Endothelial cell of umbilical vein (primary cell): Measurements from ENCODE around the gene NPC1L1. TPM values are rescaled to one million over a fixed set of nuclear protein-coding genes. Genes with fewer than 3 reads are reported as not detected.

Experiments used
- BruUV-seq: library from RNA; stranded (reverse); fragments of 400-500 nt; replicated peaks from 2 replicates; lab custom pipeline; 2021; lab: Mats Ljungman, UMichigan
- CTCF ChIA-PET: fragments of 300-600, 350-600 bp; sonication (Branson Sonifier 250); formaldehyde crosslinking; loops from one replicate; lab custom pipeline; 2021; ENCODE audit warnings: antibody characterized with exemption, inconsistent platforms; lab: Charles Lee
- POLR2A ChIA-PET: fragments of 300-600, 350-600 bp; sonication (Branson Sonifier 250); formaldehyde crosslinking; loops from one replicate; lab custom pipeline; 2021; ENCODE audit warnings: antibody characterized with exemption, inconsistent platforms; lab: Charles Lee
- DNase-seq: peaks from one replicate; pipeline ENCODE4 v3.0.0-alpha.2; 2011; ENCODE audit warnings: low read depth, low spot score
- FAIRE-seq: peaks from 2 replicates; lab custom pipeline; 2011; peaks lifted over from hg19 to GRCh38; lab: Jason Lieb, UNC
- H2AFZ ChIP-seq: 2 replicates; pipeline ENCODE4 v1.6.0; 2012; ENCODE audit warnings: low read depth, low read length, control low read depth, inconsistent platforms
- H3K27ac ChIP-seq: 2 replicates; pipeline ENCODE4 v1.5.1; 2011; ENCODE audit warnings: low read depth, mild to moderate bottlenecking, control low read depth, low read length, moderate library complexity; ENCODE audit not compliant: insufficient read depth
- H3K27me3 ChIP-seq, 2 experiments: 2 replicates each; pipeline versions ENCODE4 v1.6.0 to v1.6.1; 2011; ENCODE audit warnings: low read length in 2 of 2, mixed read lengths in 1 of 2; ENCODE audit not compliant: control insufficient read depth in 2 of 2, insufficient read depth in 2 of 2
- H3K36me3 ChIP-seq, 2 experiments: 2 replicates in 1 of 2; 3 replicates in 1 of 2; pipeline ENCODE4 v1.5.1; 2011; ENCODE audit warnings: low read length in 2 of 2, mild to moderate bottlenecking in 1 of 2, moderate library complexity in 1 of 2; ENCODE audit not compliant: control insufficient read depth in 2 of 2, insufficient read depth in 2 of 2; ENCODE audit errors: extremely low read depth in 1 of 2
- H3K4me1 ChIP-seq: 3 replicates; pipeline ENCODE4 v1.5.1; 2011; ENCODE audit warnings: mild to moderate bottlenecking, low read length; ENCODE audit not compliant: control insufficient read depth, insufficient read depth; ENCODE audit errors: extremely low read depth
- H3K4me2 ChIP-seq: 2 replicates; pipeline ENCODE4 v1.6.1; 2011; ENCODE audit warnings: low read length, control low read depth, mixed read lengths; ENCODE audit not compliant: insufficient read depth
- H3K4me3 ChIP-seq, 3 experiments: fragments of 200-600 bp in 1 of 3; sonication (generic), shearing (Covaris generic) in 1 of 3; replicated peaks in 1 of 3; 2 replicates each; pipeline ENCODE4 v1.5.1; 2011 to 2016; ENCODE audit warnings: control low read depth in 3 of 3, low read length in 3 of 3, mild to moderate bottlenecking in 2 of 3, inconsistent platforms in 1 of 3, low read depth in 1 of 3, moderate library complexity in 1 of 3; ENCODE audit not compliant: insufficient read depth in 1 of 3
- H3K79me2 ChIP-seq: 2 replicates; pipeline ENCODE4 v1.6.0; 2012; ENCODE audit warnings: low read length, inconsistent platforms; ENCODE audit not compliant: control insufficient read depth, insufficient read depth
- H3K9ac ChIP-seq: replicated peaks from 2 replicates; pipeline ENCODE3; 2011; ENCODE audit warnings: low read length, control low read depth; ENCODE audit not compliant: insufficient read depth; ENCODE audit errors: extremely low read depth
- H3K9me1 ChIP-seq: replicated peaks from 3 replicates; pipeline ENCODE4 v1.6.0; 2011; ENCODE audit warnings: mild to moderate bottlenecking, low read length; ENCODE audit not compliant: control insufficient read depth, insufficient read depth; ENCODE audit errors: extremely low read depth
- H3K9me3 ChIP-seq: replicated peaks from 2 replicates; pipeline ENCODE4 v1.5.1; 2012; ENCODE audit warnings: low read length, inconsistent platforms; ENCODE audit not compliant: control insufficient read depth, insufficient read depth
- H4K20me1 ChIP-seq: replicated peaks from 2 replicates; pipeline ENCODE3; 2011; ENCODE audit warnings: mild to moderate bottlenecking, low read length; ENCODE audit not compliant: control insufficient read depth, insufficient read depth; ENCODE audit errors: extremely low read depth
- EZH2 ChIP-seq: IDR thresholded peaks from 2 replicates; pipeline ENCODE4 v1.6.1; 2012; ENCODE audit warnings: borderline replicate concordance, low read depth, mild to moderate bottlenecking, moderate library complexity, low read length, inconsistent platforms; ENCODE audit not compliant: severe bottlenecking
- FOS ChIP-seq: IDR thresholded peaks from 2 replicates; pipeline ENCODE4 v1.6.1; 2011; ENCODE audit warnings: mild to moderate bottlenecking, low read length, moderate library complexity, borderline replicate concordance; ENCODE audit not compliant: insufficient read depth
- GATA2 ChIP-seq: IDR thresholded peaks from 2 replicates; pipeline ENCODE4 v1.7.0; 2011; ENCODE audit warnings: low read depth, mild to moderate bottlenecking, moderate library complexity, mixed read lengths, low read length; ENCODE audit not compliant: insufficient read length, insufficient read depth
- JUN ChIP-seq: IDR thresholded peaks from 2 replicates; pipeline ENCODE4 v1.6.1; 2011; ENCODE audit warnings: borderline replicate concordance, low read depth; ENCODE audit not compliant: insufficient read length, insufficient read depth
- MYC ChIP-seq: IDR thresholded peaks from one replicate; pipeline ENCODE4 v1.6.1; 2011; ENCODE audit warnings: mild to moderate bottlenecking, low read depth, low read length
- POLR2A ChIP-seq: IDR thresholded peaks from 2 replicates; pipeline ENCODE4 v1.6.1; 2012; ENCODE audit warnings: low read depth, mild to moderate bottlenecking, control low read depth, low read length
- POLR2AphosphoS5 ChIP-seq: IDR thresholded peaks from 2 replicates; pipeline ENCODE4 v1.6.1; 2012; ENCODE audit warnings: low read depth, mild to moderate bottlenecking, control low read depth, low read length, moderate library complexity; ENCODE audit not compliant: insufficient read depth
- dilution Hi-C: fragments of 300-500 bp; cut with MboI; formaldehyde crosslinking; loops from one replicate; pipeline ENCODE4 v1.15.0; 2019; ENCODE audit warnings: low sequenced_read_pairs; ENCODE audit not compliant: extremely low pct_ligation_motif_present
- intact Hi-C: fragments of 100-400 bp; cut with micrococcal nuclease; formaldehyde crosslinking; loops from one replicate; pipeline ENCODE4 v1.10.0; 2022
- polyA plus RNA-seq, 4 experiments: library from polyadenylated mRNA; depleted of rRNA in 3 of 4; stranded (reverse) in 3 of 4; unstranded in 1 of 4; fragments of >200 nt; gene quantifications; 2 replicates each; pipeline versions ENCODE4 v1.2.1 to v1.2.3, GENCODE V29; 2011 to 2012; ENCODE audit warnings: missing spikeins in 1 of 4
- total RNA-seq: library from RNA; stranded (reverse); gene quantifications from 2 replicates; pipeline ENCODE4 v1.2.3, GENCODE V29; 2021
- TF ChIP-seq, protein P1 (sequence below): IDR thresholded peaks from 2 replicates; pipeline ENCODE4 v1.6.1; 2011; ENCODE audit not compliant: insufficient read depth, insufficient read length
- TF ChIP-seq, protein P2 (sequence below), 2 donors: IDR thresholded peaks; 1 replicate in 1 of 2; 2 replicates in 1 of 2; pipeline ENCODE4 v1.5.1; 2011; ENCODE audit warnings: low read length in 2 of 2, mild to moderate bottlenecking in 2 of 2, moderate library complexity in 2 of 2, control low read depth in 1 of 2, inconsistent platforms in 1 of 2, low read depth in 1 of 2; ENCODE audit not compliant: insufficient read depth in 1 of 2; ENCODE audit errors: extremely low read depth in 1 of 2

NPC1L1 gene
- total and polyA plus RNA-seq, 2 donors (not counting 3 experiments of a cell fraction or from before 2014, with no cell fraction given): not detected

DNA sequence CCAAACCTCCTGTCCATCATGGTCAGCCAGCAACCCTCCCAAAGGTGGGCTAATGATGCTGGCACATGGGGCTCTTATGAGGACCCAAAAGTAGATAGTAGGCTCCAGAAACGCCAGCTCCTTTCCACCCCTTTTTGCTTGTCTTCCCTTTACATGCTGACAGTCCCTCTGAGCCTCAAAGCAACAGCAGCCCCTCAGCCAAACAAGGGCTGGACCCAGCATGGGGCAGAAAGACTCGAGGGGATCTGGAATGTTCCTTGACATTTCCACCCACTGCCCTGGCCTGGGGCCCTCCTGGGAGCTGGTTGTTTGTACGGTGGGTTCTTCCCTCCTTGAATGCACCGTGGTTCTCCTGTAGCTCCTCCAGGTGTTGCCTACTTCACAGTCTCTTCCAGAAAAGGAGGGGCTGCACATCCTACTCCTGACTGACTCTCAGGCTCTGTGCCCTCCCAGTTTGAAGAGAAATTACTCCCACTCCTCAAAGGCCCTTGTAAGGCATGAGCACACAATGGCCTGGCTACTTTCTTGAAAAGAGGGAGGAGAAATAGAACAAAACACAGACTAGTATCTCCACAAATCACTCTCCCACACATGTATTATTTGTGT, 29.2 kb downstream of the NPC1L1 start:
- Histone ChIP-seq H3K4me1 (no peaks in the 10 kb centered on the region), H4K20me1 (no peaks in the 10 kb centered on the region), H3K4me3 (no peak overlapping the region), H3K79me2 (no peaks in the 10 kb centered on the region), H3K9me3 (no peaks in the 10 kb centered on the region), H3K9me1 (no peaks in the 10 kb centered on the region), H3K27ac (no peak overlapping the region), H3K36me3 (no peaks in the 10 kb centered on the region), H3K4me2 (no peak overlapping the region), H3K9ac (no peak overlapping the region), H2AFZ (no peak overlapping the region), H3K27me3 (peaks cover 8 to 10% of the 10 kb centered on the region in 2 experiments)
- FAIRE-seq (no peak), DNase-seq (no peak)
- ChIA-PET POLR2A (no interaction called here), CTCF (interaction anchor here (0.8 to 1.2 kb wide), 2 partner anchors 10 to 53 kb away, joined by 3 to 4 read pairs; no protein-coding TSS in a partner anchor)
- intact Hi-C loops: no loop called here
- dilution Hi-C loops: no loop called here
- BruUV-seq: no TSS peak
- TF ChIP-seq POLR2A: no peak
- TF ChIP-seq JUN: no peak
- TF ChIP-seq EZH2: no peak
- no peak for TF ChIP-seq POLR2AphosphoS5
- no peak for TF ChIP-seq MYC
- TF ChIP-seq FOS: no peak
- no peak for TF ChIP-seq GATA2
- TF ChIP-seq, protein P1, sequence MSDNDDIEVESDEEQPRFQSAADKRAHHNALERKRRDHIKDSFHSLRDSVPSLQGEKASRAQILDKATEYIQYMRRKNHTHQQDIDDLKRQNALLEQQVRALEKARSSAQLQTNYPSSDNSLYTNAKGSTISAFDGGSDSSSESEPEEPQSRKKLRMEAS: no peak
- TF ChIP-seq, protein P2, sequence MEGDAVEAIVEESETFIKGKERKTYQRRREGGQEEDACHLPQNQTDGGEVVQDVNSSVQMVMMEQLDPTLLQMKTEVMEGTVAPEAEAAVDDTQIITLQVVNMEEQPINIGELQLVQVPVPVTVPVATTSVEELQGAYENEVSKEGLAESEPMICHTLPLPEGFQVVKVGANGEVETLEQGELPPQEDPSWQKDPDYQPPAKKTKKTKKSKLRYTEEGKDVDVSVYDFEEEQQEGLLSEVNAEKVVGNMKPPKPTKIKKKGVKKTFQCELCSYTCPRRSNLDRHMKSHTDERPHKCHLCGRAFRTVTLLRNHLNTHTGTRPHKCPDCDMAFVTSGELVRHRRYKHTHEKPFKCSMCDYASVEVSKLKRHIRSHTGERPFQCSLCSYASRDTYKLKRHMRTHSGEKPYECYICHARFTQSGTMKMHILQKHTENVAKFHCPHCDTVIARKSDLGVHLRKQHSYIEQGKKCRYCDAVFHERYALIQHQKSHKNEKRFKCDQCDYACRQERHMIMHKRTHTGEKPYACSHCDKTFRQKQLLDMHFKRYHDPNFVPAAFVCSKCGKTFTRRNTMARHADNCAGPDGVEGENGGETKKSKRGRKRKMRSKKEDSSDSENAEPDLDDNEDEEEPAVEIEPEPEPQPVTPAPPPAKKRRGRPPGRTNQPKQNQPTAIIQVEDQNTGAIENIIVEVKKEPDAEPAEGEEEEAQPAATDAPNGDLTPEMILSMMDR (IDR thresholded peaks at IDR 0.05; ENCODE audit: extremely low read depth in 1 of 2, insufficient read depth in 1 of 2, low read depth in 1 of 2, low read length in 2 of 2): no peak
